Activated CD8-positive, alpha-beta memory T cell treated with anti-CD3 and anti-CD28 coated beads, Interleukin-2, amount 10 ng/mL, durations not matched to agents 7 days and 5 days (primary cell): ENCODE data around the gene BUD23. TPM values are rescaled to one million over a fixed set of nuclear protein-coding genes. Genes with fewer than 3 reads are reported as not detected.
"Not testable (repeated sequence)": the region's sequence is repeated elsewhere in the genome, so short reads cannot be mapped to it uniquely, and the experiment has no call there.

ENCODE experiments used
- ATAC-seq: fragments of 150-1000 bp; cut with Tn5 transposase; one replicate; pipeline ENCODE4 v1.10.0; 2021; ENCODE audit warnings: moderate library complexity
- CTCF ChIA-PET: fragments of 350-600 bp; sonication (Branson Sonifier 250); formaldehyde crosslinking; loops from one replicate; lab custom pipeline; 2021; ENCODE audit warnings: antibody characterized with exemption; lab: Charles Lee
- DNase-seq: peaks from one replicate; pipeline ENCODE4 v3.0.0-alpha.2; 2020
- H3K27ac Mint-ChIP-seq: one replicate; pipeline ENCODE4 v1.8.0; 2021; ENCODE audit warnings: mild to moderate bottlenecking, mixed read lengths
- H3K27me3 Mint-ChIP-seq: one replicate; pipeline ENCODE4 v1.8.0; 2021; ENCODE audit warnings: mixed read lengths
- H3K36me3 Mint-ChIP-seq: one replicate; pipeline ENCODE4 v1.8.0; 2021; ENCODE audit warnings: mild to moderate bottlenecking, mixed read lengths
- H3K4me1 Mint-ChIP-seq: one replicate; pipeline ENCODE4 v1.8.0; 2021; ENCODE audit warnings: mixed read lengths
- H3K4me3 Mint-ChIP-seq: one replicate; pipeline ENCODE4 v1.8.0; 2021; ENCODE audit warnings: mild to moderate bottlenecking, moderate library complexity, mixed read lengths
- H3K9me3 Mint-ChIP-seq: one replicate; pipeline ENCODE4 v1.8.0; 2022; ENCODE audit warnings: low read depth, mixed read lengths
- total RNA-seq, 2 experiments: library from RNA; stranded (reverse); gene quantifications; one replicate each; pipeline ENCODE4 v1.2.3, GENCODE V29; 2021

BUD23 gene
- total RNA-seq, 2 experiments from 2014 or later = 60.5 to 72.7 TPM

DNA sequence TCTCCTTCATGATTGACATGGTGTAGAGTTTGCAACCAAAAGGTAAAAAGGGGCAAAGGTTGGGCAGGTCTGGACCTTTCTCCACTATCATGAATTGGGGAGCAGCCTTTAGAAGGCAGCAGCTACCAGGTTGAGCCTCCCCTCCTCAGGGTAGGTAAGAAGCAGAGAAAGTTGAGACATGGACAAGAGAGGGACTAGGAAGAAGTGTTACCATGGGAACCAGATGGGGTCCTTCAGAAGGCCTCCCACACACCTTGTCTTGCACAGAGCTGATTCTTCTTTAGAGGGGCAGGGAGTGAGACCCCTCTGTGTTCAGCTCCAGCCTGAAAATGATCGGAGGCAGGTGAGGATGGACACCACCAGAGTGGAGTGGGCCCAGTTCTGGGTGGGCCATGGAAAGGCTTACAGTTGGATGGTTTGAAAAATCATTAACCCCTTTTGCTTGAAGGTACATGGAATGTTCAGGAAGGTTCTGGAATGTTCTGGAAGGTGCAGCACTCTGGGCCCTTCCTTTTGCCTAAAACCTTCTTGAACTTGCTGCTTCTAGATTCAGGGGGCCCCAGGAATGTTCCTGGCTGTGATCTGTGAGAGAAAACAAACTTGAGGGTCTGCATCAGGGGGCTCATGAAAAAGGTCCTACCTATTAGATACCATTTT, 8.8 kb upstream of the BUD23 start:
- Mint-ChIP-seq H3K36me3 (peaks cover 12% of the 10 kb centered on the region), H3K27ac (no peak overlapping the region), H3K4me1 (peaks cover 2% of the 10 kb centered on the region), H3K9me3 (no peaks in the 10 kb centered on the region), H3K4me3 (no peak overlapping the region), H3K27me3 (peaks cover 9% of the 10 kb centered on the region)
- no peak for DNase-seq
- no peak for ATAC-seq
- CTCF ChIA-PET = interaction anchor here (1.1 to 1.4 kb wide), 3 partner anchors 27 to 60 kb away, joined by 3 to 5 read pairs (median 4); no protein-coding TSS in a partner anchor

DNA sequence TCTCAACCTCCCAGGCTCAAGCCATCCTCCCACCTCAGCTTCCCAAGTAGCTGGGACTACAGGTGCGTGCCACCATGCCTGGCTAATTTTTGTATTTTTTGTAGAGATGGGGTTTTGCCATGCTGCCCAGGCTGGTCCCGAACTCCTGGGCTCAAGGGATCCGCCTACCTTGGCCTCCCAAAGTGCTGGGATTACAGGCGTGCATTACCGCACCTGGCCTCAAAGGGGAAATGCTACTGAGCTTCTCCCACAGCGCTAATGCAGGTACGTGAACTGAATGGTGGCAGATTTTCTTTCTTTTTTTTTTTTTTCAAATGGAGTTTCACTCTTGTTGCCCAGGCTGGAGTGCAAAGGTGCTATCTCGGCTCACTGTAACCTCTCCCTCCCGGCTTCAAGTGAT, 7.3 kb upstream of the BUD23 start:
- peaks cover 13% of the 10 kb centered on the region for H3K36me3 Mint-ChIP-seq
- H3K4me1 Mint-ChIP-seq, H3K27me3 Mint-ChIP-seq, DNase-seq, H3K27ac Mint-ChIP-seq, H3K4me3 Mint-ChIP-seq, ATAC-seq, H3K9me3 Mint-ChIP-seq: not testable (repeated sequence)
- CTCF ChIA-PET = interaction anchor here (0.9 to 1.4 kb wide), 4 partner anchors 25 to 69 kb away, joined by 3 read pairs; partner anchors contain the start of gene STX1A

DNA sequence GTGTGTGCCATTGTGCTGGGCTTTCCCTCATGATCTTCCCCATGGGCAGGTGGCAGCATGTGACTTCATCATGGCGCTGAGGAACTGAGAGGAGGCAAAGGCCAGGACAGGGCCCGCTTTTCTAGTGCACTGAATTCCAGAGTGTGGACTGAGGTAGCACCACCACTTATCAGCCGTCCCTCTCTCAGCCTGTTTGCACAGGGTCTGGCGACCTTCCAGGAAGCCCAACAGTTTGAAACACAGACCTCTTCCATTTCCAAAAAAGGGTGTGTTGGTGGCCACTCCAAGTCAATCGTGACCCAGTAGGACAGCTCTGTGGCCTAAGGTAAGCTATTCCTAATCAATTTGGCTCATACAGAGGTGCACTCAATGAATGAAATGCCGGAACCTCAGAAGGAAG, 4.5 kb upstream of the BUD23 start:
- Mint-ChIP-seq H3K4me3 (no peak overlapping the region), H3K9me3 (no peaks in the 10 kb centered on the region), H3K36me3 (peaks cover 16% of the 10 kb centered on the region), H3K4me1 (peaks cover 24% of the 10 kb centered on the region), H3K27me3 (no peaks in the 10 kb centered on the region), H3K27ac (no peak overlapping the region)
- CTCF ChIA-PET = interaction anchor here (1.9 kb wide), 1 partner anchor 56 kb away, joined by 4 read pairs; no protein-coding TSS in a partner anchor
- ATAC-seq = no peak
- no peak for DNase-seq

DNA sequence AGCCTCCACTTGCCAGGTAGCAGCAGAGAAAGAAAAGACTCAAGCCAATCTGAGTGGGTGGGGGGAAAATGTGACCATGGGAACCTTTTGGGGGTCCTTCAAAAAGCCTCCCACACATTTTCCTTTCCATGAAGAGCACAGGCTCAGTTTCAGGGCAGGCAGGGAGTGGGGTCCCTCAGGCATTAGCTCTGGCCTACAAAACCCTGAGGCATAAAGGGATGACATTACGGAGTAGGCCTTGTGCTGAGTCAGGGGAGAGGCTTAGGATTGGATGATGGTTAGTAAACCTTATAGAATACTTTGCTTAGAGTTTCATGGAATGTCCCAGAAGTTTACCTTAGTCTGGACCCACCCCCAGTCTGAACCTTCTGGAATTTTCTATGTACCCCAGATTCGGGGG, 3.7 kb upstream of the BUD23 start:
- CTCF ChIA-PET = no interaction called here
- H3K9me3 Mint-ChIP-seq = no peaks in the 10 kb centered on the region
- H3K4me3 Mint-ChIP-seq = no peak overlapping the region
- no peak overlapping the region for H3K27ac Mint-ChIP-seq
- no peak for ATAC-seq
- no peak for DNase-seq
- H3K27me3 Mint-ChIP-seq = no peaks in the 10 kb centered on the region
- peaks cover 16% of the 10 kb centered on the region for H3K36me3 Mint-ChIP-seq
- peaks cover 27% of the 10 kb centered on the region for H3K4me1 Mint-ChIP-seq

DNA sequence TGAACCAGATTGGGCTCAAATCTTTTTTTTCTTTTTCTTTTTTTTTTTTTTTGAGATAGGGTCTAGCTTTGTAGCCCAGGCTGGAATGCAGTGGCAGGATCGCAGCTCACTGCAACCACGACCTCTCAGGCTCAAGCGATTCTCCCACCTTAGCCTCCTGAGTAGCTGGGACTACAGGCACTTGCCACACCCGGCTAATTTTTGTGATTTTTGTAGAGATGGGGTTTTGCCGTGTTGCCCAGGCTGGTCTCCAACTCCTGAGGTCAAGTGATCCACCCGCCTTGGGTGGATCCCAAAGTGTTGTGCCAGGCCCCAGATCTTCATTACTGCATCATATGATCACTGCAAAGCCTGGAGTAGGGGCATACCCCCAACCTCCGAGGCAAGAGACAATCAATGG, 2.9 kb upstream of the BUD23 start:
- no peak for DNase-seq
- H3K4me3 Mint-ChIP-seq = no peak overlapping the region
- H3K4me1 Mint-ChIP-seq = peaks cover 32% of the 10 kb centered on the region
- H3K36me3 Mint-ChIP-seq = peaks cover 16% of the 10 kb centered on the region
- H3K27ac Mint-ChIP-seq = no peak overlapping the region
- no peak for ATAC-seq
- CTCF ChIA-PET = interaction anchor here (0.7 to 1.3 kb wide), 2 partner anchors 26 to 54 kb away, joined by 3 read pairs; no protein-coding TSS in a partner anchor
- H3K27me3 Mint-ChIP-seq = no peaks in the 10 kb centered on the region
- no peaks in the 10 kb centered on the region for H3K9me3 Mint-ChIP-seq

DNA sequence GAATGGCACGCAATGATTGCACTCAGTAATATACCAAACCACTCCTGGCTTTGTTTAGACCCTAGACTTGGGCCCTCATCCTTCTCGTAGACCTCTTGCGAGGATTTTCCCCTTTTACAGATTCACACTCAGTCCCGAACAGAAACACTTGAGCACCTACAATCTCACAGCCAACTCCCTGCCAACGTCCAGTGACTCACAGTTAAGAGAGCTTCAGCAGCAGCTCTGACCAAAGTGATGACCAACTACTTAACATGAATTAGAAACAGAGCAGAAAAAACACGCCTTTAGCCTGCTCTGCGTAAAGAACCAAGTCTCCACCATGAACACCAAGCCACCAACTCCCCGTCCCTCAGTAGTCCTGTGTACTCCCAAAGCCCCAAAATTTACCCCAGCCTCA, 2.4 kb upstream of the BUD23 start:
- Mint-ChIP-seq H3K4me3 (peak overlapping the region; percentile 9), H3K27me3 (no peaks in the 10 kb centered on the region), H3K27ac (no peak overlapping the region), H3K4me1 (peaks cover 33% of the 10 kb centered on the region), H3K36me3 (peaks cover 17% of the 10 kb centered on the region), H3K9me3 (no peaks in the 10 kb centered on the region)
- CTCF ChIA-PET = interaction anchor here (0.7 to 1.3 kb wide), 2 partner anchors 26 to 54 kb away, joined by 3 read pairs; no protein-coding TSS in a partner anchor
- DNase-seq (no peak), ATAC-seq (no peak)

DNA sequence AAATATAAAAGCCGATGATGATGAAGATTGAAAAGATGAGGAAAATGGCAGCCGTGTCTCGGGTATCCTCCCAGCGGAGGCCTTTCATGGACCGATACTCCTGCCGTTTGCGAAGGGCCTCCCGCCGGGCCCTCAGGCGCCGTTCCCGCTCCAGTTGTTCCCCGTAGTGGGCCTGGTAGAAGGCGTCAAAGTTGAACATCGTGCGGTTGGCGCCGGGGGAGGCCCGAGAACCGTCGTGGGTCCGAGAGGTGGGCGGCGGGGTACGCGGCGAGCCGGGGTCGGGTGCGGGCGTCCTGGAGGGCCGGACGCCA, 697 bp upstream of the BUD23 start:
- ATAC-seq = no peak
- H3K27me3 Mint-ChIP-seq = no peaks in the 10 kb centered on the region
- H3K4me1 Mint-ChIP-seq = peaks cover 36% of the 10 kb centered on the region
- CTCF ChIA-PET = no interaction called here
- H3K9me3 Mint-ChIP-seq = no peaks in the 10 kb centered on the region
- H3K4me3 Mint-ChIP-seq = peak overlapping the region; percentile 95
- H3K36me3 Mint-ChIP-seq = peaks cover 27% of the 10 kb centered on the region
- DNase-seq = no peak
- H3K27ac Mint-ChIP-seq = peak overlapping the region; percentile 96

DNA sequence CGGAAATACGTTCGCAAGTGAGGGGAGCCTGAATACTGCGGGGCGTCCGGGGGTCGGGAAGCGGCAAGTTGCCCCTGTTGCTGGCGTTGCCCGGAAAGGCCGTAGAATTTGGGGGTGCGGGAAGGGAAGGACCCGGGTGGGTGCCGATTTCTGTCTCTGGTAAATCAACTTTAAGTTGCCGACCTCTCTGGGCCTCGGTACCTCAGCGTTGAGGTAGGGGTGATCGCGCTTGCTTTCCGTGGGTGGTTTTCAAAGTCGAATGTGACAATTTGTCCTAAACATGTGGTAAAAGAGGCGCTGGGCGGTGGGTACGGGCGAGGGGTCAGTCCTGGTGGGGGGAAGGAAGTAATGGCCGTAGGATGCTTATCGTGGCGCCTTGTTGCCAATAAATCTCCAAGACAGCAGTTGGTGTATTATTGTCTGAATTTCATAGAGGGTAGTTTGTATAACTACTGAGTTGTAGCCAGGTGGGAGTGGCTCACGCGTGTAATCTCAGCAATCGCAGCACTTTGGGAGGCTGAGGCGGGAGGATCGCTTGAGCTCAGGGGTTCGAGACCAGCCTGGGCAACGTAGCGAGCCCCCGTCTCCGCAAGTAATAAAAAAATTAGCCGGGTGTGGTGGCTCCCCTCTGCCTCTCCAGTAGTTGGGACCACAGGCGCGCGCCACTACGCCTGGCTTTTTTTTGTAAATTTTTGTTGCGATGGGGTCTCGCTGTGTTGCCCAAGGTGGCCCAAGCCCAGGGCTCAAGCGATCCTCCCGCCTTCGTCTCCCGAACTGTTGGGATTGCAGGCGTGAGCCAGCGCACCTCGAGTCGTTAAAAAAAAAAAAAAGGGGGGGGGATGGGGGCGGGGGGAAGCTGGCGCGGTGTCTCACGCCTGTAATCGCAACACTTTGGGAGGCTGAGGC, 644 bp downstream of the BUD23 start:
- CTCF ChIA-PET = interaction anchor here (0.6 kb wide), 1 partner anchor 55 kb away, joined by 3 read pairs; the partner anchor contains the start of gene ABHD11
- H3K27ac Mint-ChIP-seq = peak overlapping the region; percentile 96
- no peaks in the 10 kb centered on the region for H3K9me3 Mint-ChIP-seq
- H3K4me1 Mint-ChIP-seq = peaks cover 46% of the 10 kb centered on the region
- peaks cover 24% of the 10 kb centered on the region for H3K36me3 Mint-ChIP-seq
- no peaks in the 10 kb centered on the region for H3K27me3 Mint-ChIP-seq
- ATAC-seq = peak; percentile 25
- DNase-seq = no peak
- H3K4me3 Mint-ChIP-seq = peak overlapping the region; percentile 95

DNA sequence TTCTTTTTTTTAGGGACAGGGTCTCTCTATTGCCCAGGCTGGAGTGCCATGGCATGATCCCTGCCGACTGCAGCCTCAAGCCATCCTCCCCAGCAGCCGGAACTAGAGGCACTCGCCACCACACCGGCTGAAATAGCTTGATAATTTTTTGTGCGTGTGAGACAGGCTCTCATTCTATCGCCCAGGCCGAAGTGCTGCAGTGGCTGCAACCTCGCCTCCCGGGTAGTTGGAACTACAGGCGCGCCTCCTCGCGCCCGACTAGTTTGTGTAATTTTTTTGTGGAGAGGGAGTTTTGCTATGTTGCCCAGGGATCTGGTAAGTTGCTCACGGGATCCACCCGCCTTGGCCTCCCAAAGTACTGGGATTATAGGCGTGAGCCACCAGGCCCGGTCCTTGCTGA, 1.9 kb downstream of the BUD23 start:
- H3K4me3 Mint-ChIP-seq = peak overlapping the region; percentile 95
- H3K4me1 Mint-ChIP-seq = peaks cover 48% of the 10 kb centered on the region

DNA sequence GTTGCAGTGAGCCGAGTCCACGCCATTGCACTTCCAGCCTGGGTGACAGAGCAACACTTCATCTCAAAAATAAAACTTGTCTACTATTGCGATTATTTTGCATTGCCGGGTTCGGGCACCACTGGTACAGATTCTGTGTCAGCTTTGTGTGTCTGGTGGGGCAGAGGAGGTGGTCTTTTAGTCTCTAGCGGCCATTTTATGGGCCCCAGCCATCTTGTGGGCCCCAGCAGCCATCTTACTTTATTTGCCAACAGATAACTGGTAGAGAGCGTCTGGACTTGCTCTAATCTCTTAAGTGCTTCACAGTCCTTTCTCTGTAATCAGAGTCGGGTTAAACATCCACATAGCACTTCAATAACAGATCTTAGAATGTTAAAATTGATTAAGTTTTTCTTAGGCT, 4.9 kb downstream of the BUD23 start:
- DNase-seq = no peak
- Mint-ChIP-seq H3K36me3 (peaks cover 45% of the 10 kb centered on the region), H3K4me1 (peaks cover 26% of the 10 kb centered on the region), H3K27ac (no peak overlapping the region), H3K4me3 (no peak overlapping the region), H3K9me3 (no peaks in the 10 kb centered on the region), H3K27me3 (no peaks in the 10 kb centered on the region)
- CTCF ChIA-PET = no interaction called here
- no peak for ATAC-seq

More for the DNA sequence above, 1.9 kb downstream of the BUD23 start:
- Mint-ChIP-seq H3K36me3 (peaks cover 31% of the 10 kb centered on the region), H3K27ac (no peak overlapping the region), H3K27me3 (no peaks in the 10 kb centered on the region), H3K9me3 (no peaks in the 10 kb centered on the region)
- DNase-seq (no peak), ATAC-seq (no peak)
- CTCF ChIA-PET = interaction anchor here (0.6 to 0.7 kb wide), 2 partner anchors 18 to 28 kb away, joined by 3 read pairs; no protein-coding TSS in a partner anchor

DNA sequence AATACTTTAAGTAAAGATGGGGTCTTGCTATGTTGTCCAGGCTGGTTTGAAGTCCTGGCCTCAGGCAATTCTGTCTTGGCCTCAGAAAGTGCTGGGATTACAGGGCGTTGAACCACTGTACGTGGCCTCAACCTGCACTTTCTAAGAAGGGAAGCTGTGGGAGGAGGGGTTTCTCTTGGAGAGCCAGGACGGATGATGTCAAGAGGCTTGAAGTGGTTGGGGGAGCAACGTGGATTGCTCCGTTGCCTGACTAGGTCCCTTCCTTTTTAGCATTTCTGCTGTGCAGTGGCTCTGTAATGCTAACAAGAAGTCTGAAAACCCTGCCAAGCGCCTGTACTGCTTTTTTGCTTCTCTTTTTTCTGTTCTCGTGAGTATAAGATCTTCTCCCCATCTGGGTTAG, 7.2 kb downstream of the BUD23 start:
- peaks cover 18% of the 10 kb centered on the region for H3K4me1 Mint-ChIP-seq
- H3K36me3 Mint-ChIP-seq = peaks cover 56% of the 10 kb centered on the region
- H3K27ac Mint-ChIP-seq = no peak overlapping the region
- DNase-seq = no peak
- ATAC-seq = no peak
- CTCF ChIA-PET = interaction anchor here (0.6 to 1.4 kb wide), 2 partner anchors 83 to 84 kb away, joined by 3 to 5 read pairs; no protein-coding TSS in a partner anchor
- H3K27me3 Mint-ChIP-seq = no peaks in the 10 kb centered on the region
- no peaks in the 10 kb centered on the region for H3K9me3 Mint-ChIP-seq
- no peak overlapping the region for H3K4me3 Mint-ChIP-seq

DNA sequence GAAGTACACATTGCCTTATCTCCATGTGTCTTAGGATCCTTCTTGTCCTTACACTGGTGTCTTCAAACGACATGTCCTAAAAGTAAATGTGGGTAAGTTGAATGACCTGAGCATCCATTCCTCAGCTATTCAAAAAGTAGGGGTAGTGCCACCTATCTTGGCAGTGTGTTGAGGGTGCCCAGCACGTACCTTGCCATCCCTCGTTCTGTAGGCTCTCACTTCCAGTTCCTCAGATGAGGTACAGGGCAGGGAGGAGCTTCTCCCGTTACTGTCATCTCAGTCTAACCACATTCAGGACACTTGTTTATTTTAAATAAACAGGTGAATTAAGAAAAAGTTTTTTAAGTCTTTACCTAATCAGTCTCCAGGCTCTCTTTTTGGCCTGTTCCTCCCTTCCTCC, 13.0 kb downstream of the BUD23 start:
- peaks cover 28% of the 10 kb centered on the region for H3K36me3 Mint-ChIP-seq
- CTCF ChIA-PET = interaction anchor here (1.5 to 3.0 kb wide), 2 partner anchors 10 to 38 kb away, joined by 6 to 10 read pairs; no protein-coding TSS in a partner anchor
- no peak overlapping the region for H3K4me3 Mint-ChIP-seq
- no peaks in the 10 kb centered on the region for H3K27me3 Mint-ChIP-seq
- no peak overlapping the region for H3K27ac Mint-ChIP-seq
- no peak for DNase-seq
- no peaks in the 10 kb centered on the region for H3K4me1 Mint-ChIP-seq
- no peaks in the 10 kb centered on the region for H3K9me3 Mint-ChIP-seq
- no peak for ATAC-seq

DNA sequence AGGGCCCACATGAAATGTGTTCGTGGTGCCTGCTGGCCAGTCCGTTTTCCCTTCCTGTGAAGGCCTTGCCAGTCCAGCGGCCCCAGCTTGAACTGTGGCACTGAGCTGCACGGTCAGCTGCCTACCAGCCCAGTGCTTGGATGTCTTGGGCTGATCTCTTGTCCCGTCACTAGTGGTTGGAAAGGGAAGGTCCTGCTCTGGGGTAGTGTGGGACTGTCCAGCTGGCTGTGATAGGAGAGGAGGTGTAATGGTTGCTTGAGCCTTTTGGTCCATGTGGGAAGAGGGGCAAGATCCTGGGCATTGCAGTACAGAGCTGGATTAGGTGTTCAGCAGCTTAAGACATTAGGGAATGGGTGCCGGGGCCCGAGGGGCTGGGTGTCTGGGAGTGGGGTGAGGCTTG, 15.0 kb downstream of the BUD23 start:
- H3K4me3 Mint-ChIP-seq = no peak overlapping the region
- ATAC-seq (no peak), DNase-seq (no peak)
- no peak overlapping the region for H3K27ac Mint-ChIP-seq
- H3K36me3 Mint-ChIP-seq = peaks cover 23% of the 10 kb centered on the region
- no peaks in the 10 kb centered on the region for H3K9me3 Mint-ChIP-seq
- CTCF ChIA-PET = interaction anchor here (1.2 to 3.0 kb wide), 2 partner anchors 8 to 92 kb away, joined by 4 to 10 read pairs; no protein-coding TSS in a partner anchor
- H3K4me1 Mint-ChIP-seq = peaks cover 2% of the 10 kb centered on the region
- H3K27me3 Mint-ChIP-seq = no peaks in the 10 kb centered on the region
